ENCODE data around the gene THAP2.

Gene THAP2

GRCh38 chr12:71645268-71645667, 18.8 kb upstream of the THAP2 start:
- H3K4me3 ChIP-seq (ENCODE audit: low read length) = no peak overlapping the region
- H3K9me3 ChIP-seq (ENCODE audit: insufficient read depth, low read depth, low read length) = no peaks in the 10 kb centered on the region
- H3K36me3 ChIP-seq (ENCODE audit: insufficient read depth, low read depth, low read length) = peaks cover 92% of the 10 kb centered on the region
- no peaks in the 10 kb centered on the region for H3K4me1 ChIP-seq (ENCODE audit: insufficient read depth, low read length)
- no peak overlapping the region for H3K27ac ChIP-seq (ENCODE audit: low read length)
- H3K27me3 ChIP-seq (ENCODE audit: insufficient read depth, low read length) = no peaks in the 10 kb centered on the region
- no peak overlapping the region for H3K9ac ChIP-seq (ENCODE audit: low read depth, low read length)

- H3K4me1 ChIP-seq (ENCODE audit: insufficient read depth, low read length) = no peaks in the 10 kb centered on the region
- no peaks in the 10 kb centered on the region for H3K27me3 ChIP-seq (ENCODE audit: insufficient read depth, low read length)
- H3K9ac ChIP-seq (ENCODE audit: low read depth, low read length) = no peak overlapping the region
- peaks cover 91% of the 10 kb centered on the region for H3K36me3 ChIP-seq (ENCODE audit: insufficient read depth, low read depth, low read length)
- H3K9me3 ChIP-seq (ENCODE audit: insufficient read depth, low read depth, low read length) = no peaks in the 10 kb centered on the region
- H3K4me3 ChIP-seq (ENCODE audit: low read length) = no peak overlapping the region
- H3K27ac ChIP-seq (ENCODE audit: low read length) = no peak overlapping the region
Measured at GRCh38 chr12:71646512-71646911, 17.6 kb upstream of the THAP2 start.

DNA sequence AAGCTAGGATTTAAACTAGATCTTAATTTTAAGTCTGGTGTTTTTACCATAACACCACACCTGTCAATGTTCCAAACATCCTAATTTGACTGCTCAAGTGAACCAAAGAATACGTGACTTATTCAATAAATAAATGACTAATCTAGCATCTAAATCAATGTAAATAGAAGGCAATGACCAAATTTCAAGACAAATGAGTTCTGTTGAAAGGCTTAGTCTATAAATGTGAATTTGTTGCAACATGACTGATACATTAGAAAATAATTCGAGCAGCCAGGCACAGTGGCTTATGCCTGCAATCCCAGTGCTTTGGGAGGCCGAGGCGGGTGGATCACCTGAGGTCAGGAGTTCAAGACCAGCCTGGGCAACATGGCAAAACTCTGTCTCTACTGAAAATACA, 15.6 kb upstream of the THAP2 start:
- no peak overlapping the region for H3K9ac ChIP-seq (ENCODE audit: low read depth, low read length)
- H3K27ac ChIP-seq (ENCODE audit: low read length) = no peak overlapping the region
- H3K9me3 ChIP-seq (ENCODE audit: insufficient read depth, low read depth, low read length) = peaks cover 3% of the 10 kb centered on the region; the same call in 1 of the 2 replicates
- no peaks in the 10 kb centered on the region for H3K4me1 ChIP-seq (ENCODE audit: insufficient read depth, low read length)
- H3K4me3 ChIP-seq (ENCODE audit: low read length) = no peak overlapping the region
- H3K36me3 ChIP-seq (ENCODE audit: insufficient read depth, low read depth, low read length) = peaks cover 91% of the 10 kb centered on the region
- H3K27me3 ChIP-seq (ENCODE audit: insufficient read depth, low read length) = no peaks in the 10 kb centered on the region

DNA sequence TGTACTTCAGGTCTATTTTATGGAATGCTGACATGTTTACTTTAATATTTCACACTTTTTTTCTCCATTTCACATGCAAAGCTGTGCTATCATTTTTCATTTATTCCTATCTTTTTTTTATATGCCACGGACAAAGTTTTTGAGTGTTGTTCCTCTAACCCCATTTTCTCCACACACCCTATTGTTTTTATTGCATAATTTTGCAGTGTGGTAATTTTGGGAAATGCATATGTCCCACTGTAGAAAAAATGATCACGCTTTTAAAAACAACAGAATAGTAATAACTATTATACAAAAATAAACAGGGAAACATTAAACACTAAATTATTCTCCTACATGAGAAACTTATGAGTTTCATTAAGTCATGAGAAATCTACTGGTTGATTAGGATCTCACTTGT, 14.7 kb upstream of the THAP2 start:
- Histone ChIP-seq H3K36me3 (ENCODE audit: insufficient read depth, low read depth, low read length) (peaks cover 91% of the 10 kb centered on the region), H3K9me3 (ENCODE audit: insufficient read depth, low read depth, low read length) (peaks cover 11% of the 10 kb centered on the region; the same call in 1 of the 2 replicates), H3K4me3 (ENCODE audit: low read length) (no peak overlapping the region)

DNA sequence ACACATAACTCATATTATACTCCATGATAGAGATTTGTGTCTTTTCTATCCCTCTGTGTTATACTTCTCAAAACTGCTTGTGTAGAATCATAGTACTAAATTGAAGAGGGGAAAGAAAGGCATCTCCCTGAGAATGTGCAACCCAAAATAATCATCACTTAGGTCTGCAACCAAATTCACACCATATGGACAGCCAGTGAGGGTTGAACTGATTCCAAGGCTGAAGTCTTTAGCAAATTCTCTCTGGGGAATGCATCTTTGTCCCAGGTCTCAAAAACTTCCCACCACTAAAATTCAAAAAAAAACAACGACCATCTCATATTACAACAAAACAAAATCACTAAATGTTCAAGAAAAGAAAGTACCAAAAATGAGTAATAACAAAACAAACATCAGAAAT, 11.4 kb upstream of the THAP2 start:
- H3K9ac ChIP-seq (ENCODE audit: low read depth, low read length) = no peak overlapping the region
- no peaks in the 10 kb centered on the region for H3K27me3 ChIP-seq (ENCODE audit: insufficient read depth, low read length)
- H3K4me3 ChIP-seq (ENCODE audit: low read length) = no peak overlapping the region
- H3K36me3 ChIP-seq (ENCODE audit: insufficient read depth, low read depth, low read length) = peaks cover 87% of the 10 kb centered on the region
- H3K4me1 ChIP-seq (ENCODE audit: insufficient read depth, low read length) = no peaks in the 10 kb centered on the region
- no peak overlapping the region for H3K27ac ChIP-seq (ENCODE audit: low read length)
- H3K9me3 ChIP-seq (ENCODE audit: insufficient read depth, low read depth, low read length) = peaks cover 11% of the 10 kb centered on the region; the same call in 1 of the 2 replicates

More for the DNA sequence above, 14.7 kb upstream of the THAP2 start:
- Histone ChIP-seq H3K27ac (ENCODE audit: low read length) (no peak overlapping the region), H3K4me1 (ENCODE audit: insufficient read depth, low read length) (no peaks in the 10 kb centered on the region), H3K9ac (ENCODE audit: low read depth, low read length) (no peak overlapping the region), H3K27me3 (ENCODE audit: insufficient read depth, low read length) (no peaks in the 10 kb centered on the region)

GRCh38 chr12:71653137-71653536, 11.0 kb upstream of the THAP2 start:
- Histone ChIP-seq H3K9me3 (ENCODE audit: insufficient read depth, low read depth, low read length) (peaks cover 11% of the 10 kb centered on the region; the same call in 1 of the 2 replicates), H3K27me3 (ENCODE audit: insufficient read depth, low read length) (no peaks in the 10 kb centered on the region), H3K27ac (ENCODE audit: low read length) (no peak overlapping the region), H3K36me3 (ENCODE audit: insufficient read depth, low read depth, low read length) (peaks cover 87% of the 10 kb centered on the region), H3K9ac (ENCODE audit: low read depth, low read length) (no peak overlapping the region), H3K4me3 (ENCODE audit: low read length) (no peak overlapping the region), H3K4me1 (ENCODE audit: insufficient read depth, low read length) (no peaks in the 10 kb centered on the region)

DNA sequence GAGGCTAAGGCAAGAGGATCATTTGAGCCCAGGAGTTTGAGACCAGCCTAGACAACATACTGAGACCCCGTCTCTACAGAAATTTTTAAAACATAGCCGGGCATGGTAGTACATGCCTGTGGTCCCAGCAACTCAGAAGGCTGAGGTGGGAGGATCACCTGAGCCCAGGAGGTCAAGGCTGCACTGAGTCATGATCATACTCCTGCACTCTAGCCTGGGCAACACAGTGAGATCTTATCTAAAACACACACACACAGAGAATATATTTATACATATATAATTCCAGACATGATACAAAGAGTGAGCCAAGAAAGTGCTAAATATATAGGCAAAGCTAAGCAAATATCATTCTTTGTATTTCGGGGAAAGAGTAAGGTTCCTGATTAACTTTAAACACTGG, 9.9 kb upstream of the THAP2 start:
- no peaks in the 10 kb centered on the region for H3K4me1 ChIP-seq (ENCODE audit: insufficient read depth, low read length)
- no peaks in the 10 kb centered on the region for H3K27me3 ChIP-seq (ENCODE audit: insufficient read depth, low read length)
- H3K27ac ChIP-seq (ENCODE audit: low read length) = no peak overlapping the region
- H3K36me3 ChIP-seq (ENCODE audit: insufficient read depth, low read depth, low read length) = peaks cover 93% of the 10 kb centered on the region
- no peak overlapping the region for H3K4me3 ChIP-seq (ENCODE audit: low read length)
- no peak overlapping the region for H3K9ac ChIP-seq (ENCODE audit: low read depth, low read length)
- peaks cover 11% of the 10 kb centered on the region; the same call in 1 of the 2 replicates for H3K9me3 ChIP-seq (ENCODE audit: insufficient read depth, low read depth, low read length)

- H3K27me3 ChIP-seq (ENCODE audit: insufficient read depth, low read length) = no peaks in the 10 kb centered on the region
- no peak overlapping the region for H3K4me3 ChIP-seq (ENCODE audit: low read length)
- H3K36me3 ChIP-seq (ENCODE audit: insufficient read depth, low read depth, low read length) = peaks cover 89% of the 10 kb centered on the region
- H3K27ac ChIP-seq (ENCODE audit: low read length) = no peak overlapping the region
- H3K9ac ChIP-seq (ENCODE audit: low read depth, low read length) = no peak overlapping the region
- no peaks in the 10 kb centered on the region for H3K4me1 ChIP-seq (ENCODE audit: insufficient read depth, low read length)
- H3K9me3 ChIP-seq (ENCODE audit: insufficient read depth, low read depth, low read length) = peaks cover 11% of the 10 kb centered on the region; the same call in 1 of the 2 replicates
Measured at GRCh38 chr12:71655495-71655894, 8.6 kb upstream of the THAP2 start.

GRCh38 chr12:71655907-71656306, 8.2 kb upstream of the THAP2 start:
- peaks cover 11% of the 10 kb centered on the region; the same call in 1 of the 2 replicates for H3K9me3 ChIP-seq (ENCODE audit: insufficient read depth, low read depth, low read length)
- no peaks in the 10 kb centered on the region for H3K27me3 ChIP-seq (ENCODE audit: insufficient read depth, low read length)

DNA sequence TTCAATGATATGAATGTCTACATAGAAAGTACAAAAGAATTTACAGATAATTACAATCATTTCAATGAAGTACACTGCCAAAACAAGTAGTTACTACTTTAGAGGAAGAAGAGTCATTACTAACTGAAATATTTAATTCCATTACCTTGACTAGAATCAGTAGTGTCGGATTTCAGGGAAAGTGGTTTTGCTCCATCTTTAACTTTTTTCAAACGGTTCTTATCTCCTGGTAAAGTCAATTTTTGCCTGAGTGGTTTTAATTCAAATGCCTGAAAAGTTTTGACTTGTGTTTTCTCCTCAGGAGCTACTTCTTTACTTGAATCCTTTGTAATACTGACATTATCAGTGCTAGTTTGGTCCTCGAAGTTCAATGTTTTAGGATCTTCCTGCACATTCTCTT, 7.4 kb upstream of the THAP2 start:
- no peaks in the 10 kb centered on the region for H3K4me1 ChIP-seq (ENCODE audit: insufficient read depth, low read length)
- H3K4me3 ChIP-seq (ENCODE audit: low read length) = no peak overlapping the region
- peaks cover 11% of the 10 kb centered on the region; the same call in 1 of the 2 replicates for H3K9me3 ChIP-seq (ENCODE audit: insufficient read depth, low read depth, low read length)
- no peak overlapping the region for H3K27ac ChIP-seq (ENCODE audit: low read length)
- peaks cover 79% of the 10 kb centered on the region for H3K36me3 ChIP-seq (ENCODE audit: insufficient read depth, low read depth, low read length)
- no peaks in the 10 kb centered on the region for H3K27me3 ChIP-seq (ENCODE audit: insufficient read depth, low read length)
- no peak overlapping the region for H3K9ac ChIP-seq (ENCODE audit: low read depth, low read length)

More at GRCh38 chr12:71655907-71656306, 8.2 kb upstream of the THAP2 start:
- Histone ChIP-seq H3K4me1 (ENCODE audit: insufficient read depth, low read length) (no peaks in the 10 kb centered on the region), H3K36me3 (ENCODE audit: insufficient read depth, low read depth, low read length) (peaks cover 86% of the 10 kb centered on the region), H3K27ac (ENCODE audit: low read length) (no peak overlapping the region), H3K9ac (ENCODE audit: low read depth, low read length) (no peak overlapping the region), H3K4me3 (ENCODE audit: low read length) (no peak overlapping the region)

DNA sequence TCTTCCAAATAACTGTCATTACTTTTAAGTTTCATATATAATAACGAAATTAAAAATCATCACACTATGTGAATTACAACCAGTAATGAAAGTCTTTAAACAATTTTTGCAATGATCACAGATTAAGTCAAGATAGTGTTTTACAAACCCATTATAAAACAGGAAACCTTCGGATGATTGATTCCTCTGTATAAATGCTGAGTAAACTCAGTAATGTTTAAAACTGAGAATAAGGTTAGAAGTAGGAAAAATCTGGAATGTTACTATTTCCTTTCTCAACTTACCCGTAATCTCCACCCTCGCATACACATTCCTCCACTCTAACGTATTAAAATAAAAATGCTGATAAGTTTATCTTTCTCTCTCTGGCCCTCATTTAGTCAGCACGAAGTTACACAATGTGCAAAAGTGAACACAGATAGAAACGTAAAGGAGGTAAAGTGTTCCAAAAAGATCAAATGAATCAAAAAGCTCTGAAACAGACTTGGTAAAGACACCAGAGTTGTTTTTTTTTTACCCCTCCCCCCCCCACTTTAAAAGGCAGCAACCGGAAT, 2.0 kb upstream of the THAP2 start:
- H3K27me3 ChIP-seq (ENCODE audit: insufficient read depth, low read length) = no peaks in the 10 kb centered on the region
- H3K4me3 ChIP-seq (ENCODE audit: low read length) = peak overlapping the region; percentile 94
- peak overlapping the region; percentile 98; the same call in 1 of the 2 replicates for H3K9ac ChIP-seq (ENCODE audit: low read depth, low read length)
- H3K36me3 ChIP-seq (ENCODE audit: insufficient read depth, low read depth, low read length) = peaks cover 29% of the 10 kb centered on the region
- no peaks in the 10 kb centered on the region for H3K9me3 ChIP-seq (ENCODE audit: insufficient read depth, low read depth, low read length)
- no peak overlapping the region for H3K27ac ChIP-seq (ENCODE audit: low read length)
- H3K4me1 ChIP-seq (ENCODE audit: insufficient read depth, low read length) = no peaks in the 10 kb centered on the region; the same call in 1 of the 2 replicates

GRCh38 chr12:71662849-71663560, 1.1 kb upstream of the THAP2 start:
- Histone ChIP-seq H3K27me3 (ENCODE audit: insufficient read depth, low read length) (no peaks in the 10 kb centered on the region), H3K4me3 (ENCODE audit: low read length) (peak overlapping the region; percentile 94), H3K4me1 (ENCODE audit: insufficient read depth, low read length) (no peaks in the 10 kb centered on the region; the same call in 1 of the 2 replicates), H3K9me3 (ENCODE audit: insufficient read depth, low read depth, low read length) (no peaks in the 10 kb centered on the region), H3K27ac (ENCODE audit: low read length) (peak overlapping the region; percentile 49), H3K36me3 (ENCODE audit: insufficient read depth, low read depth, low read length) (peaks cover 20% of the 10 kb centered on the region), H3K9ac (ENCODE audit: low read depth, low read length) (peak overlapping the region; percentile 98)

Measured in iPS-20b (cell line).